SK-N-SH (cell line): ENCODE measurements around the gene FBN1. TPM values are rescaled to one million over a fixed set of nuclear protein-coding genes. Genes with fewer than 3 reads are reported as not detected.

ENCODE experiments used
- CTCF ChIA-PET: fragments of 300-600, 350-600 bp; formaldehyde crosslinking; extraction: SDS; loops from one replicate; lab custom pipeline; 2021; lab: Yijun Ruan, JAX
- POLR2A ChIA-PET: fragments of 350-600 bp; sonication (Branson Sonifier 250); formaldehyde crosslinking; extraction: SDS; loops from one replicate; lab custom pipeline; 2020; ENCODE audit warnings: antibody characterized with exemption, inconsistent platforms; lab: Yijun Ruan, JAX
- DNase-seq: peaks from one replicate; pipeline ENCODE4 v3.0.0; 2012
- H2AFZ ChIP-seq: fragments of 200-600 bp; sonication (generic); 2 replicates; pipeline ENCODE4 v1.8.1; 2016; ENCODE audit warnings: antibody characterized with exemption, mild to moderate bottlenecking, low read depth
- H3F3A ChIP-seq: fragments of 200-600 bp; sonication (generic); replicated peaks from 2 replicates; pipeline ENCODE3; 2016; ENCODE audit warnings: antibody characterized with exemption, mild to moderate bottlenecking; ENCODE audit not compliant: insufficient read depth
- H3K27ac ChIP-seq, 2 experiments: fragments of 200-500 bp in 1 of 2; fragments of 200-600 bp in 1 of 2; sonication (Bioruptor generic) in 1 of 2; sonication (generic), shearing (Covaris generic) in 1 of 2; 2 replicates each; pipeline versions ENCODE4 v1.5.1 to v1.6.1; 2014 to 2016; ENCODE audit warnings: low read depth in 2 of 2, inconsistent platforms in 1 of 2, low read length in 1 of 2, mild to moderate bottlenecking in 1 of 2, mixed read lengths in 1 of 2
- H3K27me3 ChIP-seq: fragments of 200-600 bp; sonication (generic), shearing (Covaris generic); 2 replicates; pipeline ENCODE4 v1.6.1; 2016; ENCODE audit warnings: mixed run types; ENCODE audit not compliant: insufficient read depth
- H3K36me3 ChIP-seq, 2 experiments: fragments of 200-500 bp in 1 of 2; fragments of 200-600 bp in 1 of 2; sonication (Bioruptor generic) in 1 of 2; sonication (generic) in 1 of 2; replicated peaks in 1 of 2; 2 replicates each; pipeline versions ENCODE3 to v1.5.1; 2014 to 2016; ENCODE audit warnings: low read length in 1 of 2, mild to moderate bottlenecking in 1 of 2; ENCODE audit not compliant: insufficient read depth in 2 of 2, control insufficient read depth in 1 of 2
- H3K4me1 ChIP-seq, 2 experiments: fragments of 200-500 bp in 1 of 2; fragments of 200-600 bp in 1 of 2; sonication (Bioruptor generic) in 1 of 2; sonication (generic), shearing (Covaris generic) in 1 of 2; 2 replicates each; pipeline versions ENCODE4 v1.5.1 to v1.6.1; 2014 to 2016; ENCODE audit warnings: low read depth in 1 of 2, low read length in 1 of 2, mixed run types in 1 of 2; ENCODE audit not compliant: insufficient read depth in 2 of 2, control insufficient read depth in 1 of 2
- H3K4me2 ChIP-seq: fragments of 200-600 bp; sonication (generic), shearing (Covaris generic); 2 replicates; pipeline ENCODE4 v1.6.1; 2017; ENCODE audit warnings: mixed run types
- H3K4me3 ChIP-seq, 2 experiments: fragments of 200-500 bp in 1 of 2; fragments of 200-600 bp in 1 of 2; sonication (Bioruptor generic) in 1 of 2; sonication (generic), shearing (Covaris generic) in 1 of 2; 2 replicates each; pipeline versions ENCODE4 v1.5.1 to v1.8.1; 2014 to 2016; ENCODE audit warnings: low read depth in 2 of 2, inconsistent platforms in 1 of 2, low read length in 1 of 2, mild to moderate bottlenecking in 1 of 2, mixed read lengths in 1 of 2, moderate library complexity in 1 of 2
- H3K79me2 ChIP-seq: fragments of 200-600 bp; sonication (generic); 2 replicates; pipeline ENCODE4 v1.8.1; 2017; ENCODE audit warnings: mild to moderate bottlenecking; ENCODE audit not compliant: insufficient read depth
- H3K9ac ChIP-seq: fragments of 200-600 bp; sonication (generic); 2 replicates; pipeline ENCODE4 v1.6.1; 2017; ENCODE audit warnings: mixed run types
- H3K9me2 ChIP-seq: fragments of 200-600 bp; sonication (generic); 2 replicates; pipeline ENCODE4 v1.6.1; 2017; ENCODE audit warnings: mixed run types
- H3K9me3 ChIP-seq: fragments of 200-600 bp; sonication (generic); 2 replicates; pipeline ENCODE4 v1.6.1; 2017; ENCODE audit warnings: mixed run types, mild to moderate bottlenecking, moderate library complexity
- H4K20me1 ChIP-seq: fragments of 200-600 bp; sonication (generic); 2 replicates; pipeline ENCODE4 v1.6.1; 2017; ENCODE audit warnings: mild to moderate bottlenecking, mixed run types; ENCODE audit not compliant: insufficient read depth
- CHD2 ChIP-seq: fragments of 150-350 bp; IDR thresholded peaks from 2 replicates; pipeline ENCODE4 v1.6.1; 2018; ENCODE audit warnings: low read length; ENCODE audit not compliant: partially characterized antibody
- EP300 ChIP-seq, 2 experiments: IDR thresholded peaks; 2 replicates each; pipeline versions ENCODE4 v1.4.0 to v1.6.1; 2012; ENCODE audit warnings: borderline replicate concordance in 1 of 2, low read depth in 1 of 2, low read length in 1 of 2
- FOSL2 ChIP-seq: IDR thresholded peaks from 2 replicates; pipeline ENCODE4 v1.4.0; 2012; ENCODE audit warnings: low read depth, mild to moderate bottlenecking, moderate library complexity, borderline replicate concordance
- FOXJ3 ChIP-seq: sonication (generic); formaldehyde crosslinking; IDR thresholded peaks from 2 replicates; pipeline ENCODE4 v1.5.1; 2020; ENCODE audit warnings: mild to moderate bottlenecking, missing genetic modification reagents
- FOXM1 ChIP-seq: IDR thresholded peaks from 2 replicates; pipeline ENCODE4 v1.4.0; 2012; ENCODE audit warnings: low read depth, mild to moderate bottlenecking
- JUND ChIP-seq: IDR thresholded peaks from 2 replicates; pipeline ENCODE4 v1.4.0; 2012
- MEF2A ChIP-seq: IDR thresholded peaks from 2 replicates; pipeline ENCODE4 v1.4.0; 2012; ENCODE audit warnings: low read depth, borderline replicate concordance
- NFIC ChIP-seq: IDR thresholded peaks from 2 replicates; pipeline ENCODE4 v1.4.0; 2012; ENCODE audit warnings: borderline replicate concordance
- NRF1 ChIP-seq: IDR thresholded peaks from 2 replicates; pipeline ENCODE4 v1.6.1; 2012; ENCODE audit warnings: low read depth, mild to moderate bottlenecking, low read length
- PBX3 ChIP-seq: IDR thresholded peaks from 2 replicates; pipeline ENCODE4; 2012
- RAD21 ChIP-seq: IDR thresholded peaks from 2 replicates; pipeline ENCODE4 v1.6.1; 2012; ENCODE audit warnings: mild to moderate bottlenecking, low read length
- RXRA ChIP-seq: IDR thresholded peaks from 2 replicates; pipeline ENCODE4 v1.4.0; 2012; ENCODE audit warnings: low read depth, mild to moderate bottlenecking, borderline replicate concordance
- SIN3A ChIP-seq: IDR thresholded peaks from 2 replicates; pipeline ENCODE4 v1.6.1; 2012; ENCODE audit warnings: low read depth, mild to moderate bottlenecking, low read length, moderate library complexity, borderline replicate concordance
- WGBS: methylation state at CpG from one replicate; pipeline ENCODE4 v1.1.6; 2017; ENCODE audit warnings: low lambda C conversion rate; 5-methylcytosine and 5-hydroxymethylcytosine counted together
- polyA plus RNA-seq, 3 experiments: library from polyadenylated mRNA; depleted of rRNA; stranded (reverse); fragments of >200 nt; gene quantifications; 2 replicates each; pipeline ENCODE4 v1.2.3, GENCODE V29; 2012
- TF ChIP-seq, protein P1 (sequence below): IDR thresholded peaks from 2 replicates; pipeline ENCODE4 v1.4.0; 2012; ENCODE audit warnings: low read depth
- TF ChIP-seq, protein P2 (sequence below): IDR thresholded peaks from 2 replicates; pipeline ENCODE4 v1.6.1; 2012; ENCODE audit warnings: mild to moderate bottlenecking, low read depth, low read length, moderate library complexity
- TF ChIP-seq, protein P3 (sequence below): fragments of 200-600 bp; sonication (generic); IDR thresholded peaks from 2 replicates; pipeline ENCODE4 v1.6.1; 2017; ENCODE audit warnings: antibody characterized with exemption, mild to moderate bottlenecking, moderate library complexity

Gene FBN1
- polyA plus RNA-seq, 1 of the 3 experiments (the other 2 are of a cell fraction) = 248 TPM

DNA sequence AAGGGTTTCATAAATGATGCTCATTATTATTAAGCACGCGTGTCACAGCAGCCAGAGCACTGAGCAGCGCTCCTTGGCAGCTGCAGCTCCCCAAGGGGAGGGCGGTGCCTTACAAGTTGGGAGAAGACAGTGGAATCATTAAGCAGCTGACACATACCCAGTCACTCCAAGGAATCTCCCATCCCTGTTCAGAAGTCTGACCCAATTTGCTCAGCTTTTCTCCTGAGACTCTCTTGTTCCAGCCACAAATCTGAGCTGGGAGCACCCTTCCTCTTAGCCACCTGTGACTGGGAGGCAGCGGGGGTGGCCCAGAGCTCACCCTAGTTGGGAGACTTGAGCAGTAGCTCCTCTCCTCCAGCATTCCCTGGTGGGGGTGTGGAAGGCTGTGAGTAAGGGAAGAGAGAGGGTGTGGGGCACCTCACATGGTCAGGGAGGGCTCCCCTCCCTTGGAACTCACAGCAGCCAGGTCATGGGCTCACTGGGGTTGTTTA is 249.9 kb downstream of the FBN1 start (continued):
- TF ChIP-seq, protein P1, sequence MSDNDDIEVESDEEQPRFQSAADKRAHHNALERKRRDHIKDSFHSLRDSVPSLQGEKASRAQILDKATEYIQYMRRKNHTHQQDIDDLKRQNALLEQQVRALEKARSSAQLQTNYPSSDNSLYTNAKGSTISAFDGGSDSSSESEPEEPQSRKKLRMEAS = no peak

DNA sequence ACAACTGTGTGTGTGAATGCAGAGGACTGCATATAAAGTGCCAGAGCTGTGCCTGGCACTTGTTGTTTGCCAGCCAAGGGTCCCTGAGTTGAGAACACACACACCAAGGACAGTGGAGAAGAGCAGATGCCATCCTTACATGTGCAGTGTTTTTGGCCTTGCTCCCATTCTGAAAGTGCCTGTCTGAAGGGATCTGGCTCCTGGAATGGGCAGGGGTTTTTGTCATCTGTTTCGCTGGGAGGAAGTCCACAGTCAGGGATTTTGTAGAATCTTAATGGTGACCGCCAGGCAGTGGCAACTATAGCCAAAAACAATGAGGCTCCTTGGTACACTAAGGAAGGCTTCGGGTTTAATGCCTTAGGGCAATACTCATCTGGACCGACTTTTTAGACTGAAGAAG is 250.5 kb downstream of the FBN1 start:
- Histone ChIP-seq H3K9me2 (no peaks in the 10 kb centered on the region), H3K27me3 (no peaks in the 10 kb centered on the region), H3K4me2 (no peak overlapping the region), H3K79me2 (no peaks in the 10 kb centered on the region), H3K9ac (no peak overlapping the region), H3K9me3 (no peaks in the 10 kb centered on the region), H2AFZ (no peak overlapping the region), H3K36me3 (no peaks in the 10 kb centered on the region), H3K4me1 (peaks cover 17 to 18% of the 10 kb centered on the region in 2 experiments), H3F3A (peaks cover 31% of the 10 kb centered on the region), H4K20me1 (no peaks in the 10 kb centered on the region), H3K4me3 (no peak overlapping the region), H3K27ac (peak overlapping the region in 1 of 2 experiments; percentile 80; a peak in 2 of 4 replicates)
- TF ChIP-seq, protein P2, sequence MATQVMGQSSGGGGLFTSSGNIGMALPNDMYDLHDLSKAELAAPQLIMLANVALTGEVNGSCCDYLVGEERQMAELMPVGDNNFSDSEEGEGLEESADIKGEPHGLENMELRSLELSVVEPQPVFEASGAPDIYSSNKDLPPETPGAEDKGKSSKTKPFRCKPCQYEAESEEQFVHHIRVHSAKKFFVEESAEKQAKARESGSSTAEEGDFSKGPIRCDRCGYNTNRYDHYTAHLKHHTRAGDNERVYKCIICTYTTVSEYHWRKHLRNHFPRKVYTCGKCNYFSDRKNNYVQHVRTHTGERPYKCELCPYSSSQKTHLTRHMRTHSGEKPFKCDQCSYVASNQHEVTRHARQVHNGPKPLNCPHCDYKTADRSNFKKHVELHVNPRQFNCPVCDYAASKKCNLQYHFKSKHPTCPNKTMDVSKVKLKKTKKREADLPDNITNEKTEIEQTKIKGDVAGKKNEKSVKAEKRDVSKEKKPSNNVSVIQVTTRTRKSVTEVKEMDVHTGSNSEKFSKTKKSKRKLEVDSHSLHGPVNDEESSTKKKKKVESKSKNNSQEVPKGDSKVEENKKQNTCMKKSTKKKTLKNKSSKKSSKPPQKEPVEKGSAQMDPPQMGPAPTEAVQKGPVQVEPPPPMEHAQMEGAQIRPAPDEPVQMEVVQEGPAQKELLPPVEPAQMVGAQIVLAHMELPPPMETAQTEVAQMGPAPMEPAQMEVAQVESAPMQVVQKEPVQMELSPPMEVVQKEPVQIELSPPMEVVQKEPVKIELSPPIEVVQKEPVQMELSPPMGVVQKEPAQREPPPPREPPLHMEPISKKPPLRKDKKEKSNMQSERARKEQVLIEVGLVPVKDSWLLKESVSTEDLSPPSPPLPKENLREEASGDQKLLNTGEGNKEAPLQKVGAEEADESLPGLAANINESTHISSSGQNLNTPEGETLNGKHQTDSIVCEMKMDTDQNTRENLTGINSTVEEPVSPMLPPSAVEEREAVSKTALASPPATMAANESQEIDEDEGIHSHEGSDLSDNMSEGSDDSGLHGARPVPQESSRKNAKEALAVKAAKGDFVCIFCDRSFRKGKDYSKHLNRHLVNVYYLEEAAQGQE = no peak
- no peak for TF ChIP-seq MEF2A
- TF ChIP-seq NRF1 = no peak
- no peak for TF ChIP-seq PBX3
- TF ChIP-seq, protein P1 = no peak
- TF ChIP-seq CHD2 = no peak
- no peak for TF ChIP-seq EP300 (IDR thresholded peaks at IDR 0.05; ENCODE audit: borderline replicate concordance in 1 of 2, low read depth in 1 of 2, low read length in 1 of 2)
- TF ChIP-seq NFIC = no peak
- TF ChIP-seq RXRA = no peak
- no peak for TF ChIP-seq FOXJ3
- no peak for TF ChIP-seq RAD21
- no peak for TF ChIP-seq SIN3A
- no peak for TF ChIP-seq JUND
- TF ChIP-seq FOSL2 = no peak
- TF ChIP-seq, protein P3, sequence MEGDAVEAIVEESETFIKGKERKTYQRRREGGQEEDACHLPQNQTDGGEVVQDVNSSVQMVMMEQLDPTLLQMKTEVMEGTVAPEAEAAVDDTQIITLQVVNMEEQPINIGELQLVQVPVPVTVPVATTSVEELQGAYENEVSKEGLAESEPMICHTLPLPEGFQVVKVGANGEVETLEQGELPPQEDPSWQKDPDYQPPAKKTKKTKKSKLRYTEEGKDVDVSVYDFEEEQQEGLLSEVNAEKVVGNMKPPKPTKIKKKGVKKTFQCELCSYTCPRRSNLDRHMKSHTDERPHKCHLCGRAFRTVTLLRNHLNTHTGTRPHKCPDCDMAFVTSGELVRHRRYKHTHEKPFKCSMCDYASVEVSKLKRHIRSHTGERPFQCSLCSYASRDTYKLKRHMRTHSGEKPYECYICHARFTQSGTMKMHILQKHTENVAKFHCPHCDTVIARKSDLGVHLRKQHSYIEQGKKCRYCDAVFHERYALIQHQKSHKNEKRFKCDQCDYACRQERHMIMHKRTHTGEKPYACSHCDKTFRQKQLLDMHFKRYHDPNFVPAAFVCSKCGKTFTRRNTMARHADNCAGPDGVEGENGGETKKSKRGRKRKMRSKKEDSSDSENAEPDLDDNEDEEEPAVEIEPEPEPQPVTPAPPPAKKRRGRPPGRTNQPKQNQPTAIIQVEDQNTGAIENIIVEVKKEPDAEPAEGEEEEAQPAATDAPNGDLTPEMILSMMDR = no peak
- no peak for TF ChIP-seq FOXM1
- ChIA-PET POLR2A (interaction anchor here (0.7 kb wide), 1 partner anchor 11 kb away, joined by 3 read pairs; no protein-coding TSS in a partner anchor), CTCF (interaction anchor here (1.4 kb wide), 1 partner anchor 37 kb away, joined by 4 read pairs; no protein-coding TSS in a partner anchor)
- DNase-seq = no peak
- WGBS = 83% methylated on average over 4 of the region's 4 CpGs
